HG03060 (cell line): ENCODE data around the gene NDUFA13.

Source experiments
- ATAC-seq: cut with Tn5 transposase; IDR thresholded peaks from one replicate; pipeline ENCODE4 v1.9.1; 2021; ENCODE audit warnings: low read depth, moderate number of reproducible peaks; ENCODE audit not compliant: unreplicated experiment

NDUFA13 gene

DNA sequence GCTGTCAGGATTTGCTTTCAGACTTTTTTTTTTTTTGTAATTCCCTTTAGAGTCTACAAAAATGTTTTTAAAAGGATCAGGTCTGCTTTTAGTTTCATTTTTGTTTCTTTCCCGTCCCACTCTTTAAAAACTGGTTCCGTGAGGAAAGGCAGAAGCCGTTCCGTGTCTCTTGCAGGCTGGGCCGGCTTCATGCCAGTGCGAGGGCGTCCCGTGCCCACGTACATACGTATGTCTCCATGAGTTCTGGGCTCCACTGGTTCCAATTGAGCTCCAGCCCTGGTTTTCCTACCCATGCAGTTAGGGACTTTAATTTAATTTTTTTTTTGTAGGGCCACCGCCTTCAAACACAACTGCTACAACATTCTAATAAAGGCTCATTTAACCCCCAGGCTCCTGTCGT lies 9.4 kb upstream of the NDUFA13 start:
- ATAC-seq, result no peak

DNA sequence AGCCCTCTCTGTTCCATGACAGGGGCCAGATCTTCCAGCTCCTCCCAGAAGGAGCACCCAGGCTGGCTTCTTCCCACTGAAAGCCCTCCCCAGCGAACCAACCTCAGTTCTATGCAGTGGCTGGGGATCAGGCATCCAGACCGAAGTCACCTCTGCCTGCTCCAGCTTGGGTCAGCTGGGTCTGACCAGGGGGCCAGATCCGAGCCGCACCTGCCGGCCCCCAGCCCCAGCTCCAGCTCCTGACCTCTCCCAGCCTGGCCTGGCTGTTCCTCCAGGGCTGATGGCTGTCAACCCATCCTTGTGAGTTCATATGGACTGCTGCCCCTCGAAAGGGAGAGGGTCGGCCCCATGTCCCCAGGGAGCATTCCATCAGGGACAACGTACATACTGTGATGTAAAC lies 8.7 kb upstream of the NDUFA13 start:
- ATAC-seq, result no peak

GRCh38 chr19:19508217-19508616 lies 7.8 kb upstream of the NDUFA13 start:
- no peak for ATAC-seq

- ATAC-seq, result no peak
These were observed 5.6 kb upstream of the NDUFA13 start for GRCh38 chr19:19510432-19510831.

GRCh38 chr19:19513682-19514081 lies 2.3 kb upstream of the NDUFA13 start:
- no peak for ATAC-seq

DNA sequence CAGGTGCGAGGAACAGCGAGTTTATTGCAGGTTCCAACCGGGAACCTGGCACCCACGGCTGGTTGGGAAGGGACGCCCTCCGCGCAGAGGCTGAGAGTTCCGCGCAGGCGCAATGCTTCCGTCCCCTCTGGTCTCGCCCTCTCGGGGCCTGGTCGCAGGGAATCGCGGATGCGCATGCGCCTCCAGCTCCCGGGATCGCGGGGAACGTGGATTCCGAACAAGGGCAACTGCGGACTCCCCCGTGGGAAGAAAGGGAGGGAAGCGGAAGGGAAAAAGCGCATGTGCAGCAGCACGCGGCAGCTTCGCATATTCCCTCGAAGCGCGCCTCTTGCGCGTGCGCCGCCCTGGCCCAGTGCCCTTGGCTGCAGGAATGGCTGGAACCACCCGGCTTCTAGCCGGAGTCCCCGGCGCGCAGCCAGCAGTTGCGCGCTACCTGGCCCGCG lies 1.8 kb upstream of the NDUFA13 start:
- no peak for ATAC-seq

GRCh38 chr19:19514881-19515641 lies 964 bp upstream of the NDUFA13 start, which contains the start of gene TSSK6:
Gene TSSK6 (minus strand): TSS chr19:19515548. CDS start chr19:19515427, 121 bp downstream.
- no peak for ATAC-seq

- no peak for ATAC-seq
These were observed 1.2 kb downstream of the NDUFA13 start for GRCh38 chr19:19517235-19517619.

DNA sequence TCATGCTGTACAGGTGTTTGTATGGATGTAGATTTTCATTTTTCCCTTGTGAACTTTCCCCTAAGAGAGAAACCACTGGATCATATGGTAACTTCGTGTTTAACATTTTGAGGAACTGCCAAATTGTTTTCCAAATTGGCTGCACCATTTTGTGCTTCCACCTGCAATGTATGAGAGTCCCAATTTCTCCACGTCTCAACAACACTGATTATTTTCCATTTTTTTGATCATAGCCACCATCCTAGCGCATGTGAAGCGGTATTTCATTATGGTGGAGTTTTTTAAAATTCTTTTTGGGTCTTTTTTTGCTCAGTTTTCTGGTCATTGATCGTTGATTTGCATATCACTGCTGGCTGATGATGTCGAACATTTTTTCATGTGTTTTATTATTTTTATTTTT lies 5.0 kb downstream of the NDUFA13 start:
- ATAC-seq, result no peak

DNA sequence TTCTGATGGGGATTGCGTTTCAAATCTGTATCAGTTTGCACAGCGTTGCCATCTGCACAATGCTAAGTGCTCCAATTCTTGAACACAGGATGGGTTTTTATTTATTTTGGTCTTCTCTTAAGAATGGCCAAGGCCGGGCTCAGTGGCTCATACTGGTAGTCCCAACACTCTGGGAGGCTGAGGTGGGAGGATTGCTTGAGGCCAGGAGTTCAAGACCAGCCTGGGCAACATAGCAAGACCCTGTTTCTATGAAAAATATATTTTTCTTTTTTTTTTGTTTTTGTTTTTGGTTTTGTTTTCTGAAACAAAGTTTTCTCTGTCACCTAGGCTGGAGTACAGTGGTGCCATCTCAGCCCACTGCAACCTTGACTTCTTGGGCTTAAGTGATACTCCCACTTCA lies 7.2 kb downstream of the NDUFA13 start:
- no peak for ATAC-seq

- ATAC-seq, result no peak
These were observed 8.0 kb downstream of the NDUFA13 start for GRCh38 chr19:19524053-19524452.

DNA sequence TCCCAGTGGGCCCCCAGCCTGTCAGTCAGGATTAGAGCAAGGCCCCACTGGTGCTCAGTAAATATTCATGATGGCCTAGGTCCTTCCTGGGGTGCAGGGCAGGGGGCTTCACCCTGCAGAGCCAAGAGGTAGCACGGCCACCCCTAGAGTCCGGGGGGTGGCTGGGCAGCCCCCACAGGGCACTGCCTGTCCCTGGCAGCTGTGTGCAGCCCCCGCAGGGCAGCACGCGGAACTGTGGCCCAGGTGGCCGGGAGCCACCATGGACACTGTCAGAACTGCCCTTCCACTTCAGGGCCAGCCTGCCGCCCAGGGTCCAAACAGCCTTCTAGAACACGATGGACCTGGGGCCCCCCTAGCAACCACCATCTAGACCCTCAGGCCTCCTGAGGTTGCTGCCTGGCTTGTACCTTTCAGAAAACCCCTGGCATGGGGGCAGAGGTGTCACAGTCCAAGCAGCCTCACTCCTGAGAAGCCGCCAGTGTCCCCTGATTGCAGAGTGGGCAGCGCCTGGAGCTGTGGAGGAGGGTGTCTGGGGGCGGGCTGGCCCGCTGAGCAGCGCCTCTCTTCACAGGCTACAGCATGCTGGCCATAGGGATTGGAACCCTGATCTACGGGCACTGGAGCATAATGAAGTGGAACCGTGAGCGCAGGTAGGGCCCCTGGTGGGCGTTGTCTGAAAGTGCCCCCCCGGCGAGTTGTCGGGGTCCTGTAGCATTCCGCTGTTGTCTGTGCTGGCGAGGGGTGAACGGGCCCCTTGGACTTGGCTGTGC lies 9.8 kb downstream of the NDUFA13 start:
- ATAC-seq, result no peak

DNA sequence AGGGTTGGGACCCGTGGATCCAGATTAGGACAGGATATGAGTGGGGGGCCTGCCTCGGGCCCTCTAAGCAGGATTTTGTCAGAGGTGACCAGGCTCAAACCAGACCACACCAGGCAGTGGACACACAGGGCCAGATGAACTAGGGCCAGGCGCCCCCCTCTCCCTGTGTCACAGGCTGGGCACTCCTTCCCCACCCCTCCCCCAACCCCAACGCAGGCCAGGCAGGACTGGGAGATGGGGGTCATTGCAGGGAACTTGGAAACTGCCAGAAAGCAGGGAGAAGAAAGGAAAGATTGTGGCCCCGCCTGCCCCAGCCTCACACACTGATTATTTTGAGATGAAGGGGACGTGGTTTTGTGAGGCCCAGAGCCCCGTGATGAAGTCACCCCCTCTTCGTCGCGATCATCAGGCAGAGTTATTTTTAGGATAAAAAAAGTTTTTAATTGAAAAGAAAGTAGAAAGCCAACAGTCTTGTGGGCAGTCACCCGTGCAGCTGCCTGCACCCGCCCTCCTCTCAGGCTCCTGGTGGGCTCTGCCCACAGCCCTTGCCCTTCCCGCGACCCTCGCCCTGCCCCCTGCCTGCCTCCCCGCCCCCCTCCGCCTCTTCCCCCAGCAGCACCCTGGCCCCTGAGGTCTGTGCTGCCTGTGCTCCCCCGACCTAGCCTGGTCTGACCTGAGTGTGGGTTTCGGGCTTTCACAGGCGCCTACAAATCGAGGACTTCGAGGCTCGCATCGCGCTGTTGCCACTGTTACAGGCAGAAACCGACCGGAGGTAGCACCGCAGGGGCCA lies 10.8 kb downstream of the NDUFA13 start:
- no peak for ATAC-seq

DNA sequence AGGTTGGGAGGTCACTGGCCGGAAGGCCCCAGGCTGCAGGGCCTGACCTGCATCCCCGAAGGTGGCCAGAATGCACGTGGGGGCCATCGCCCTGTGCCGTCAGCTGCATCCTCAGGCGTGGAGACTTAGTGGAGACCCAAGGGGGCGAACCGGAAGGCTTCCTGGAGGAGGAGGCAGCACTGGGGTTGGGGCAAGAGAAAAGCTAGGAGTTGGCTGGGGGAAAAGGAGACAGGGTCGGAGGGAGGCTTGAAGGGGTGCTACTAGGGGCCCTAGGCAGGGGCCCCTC lies 11.3 kb downstream of the NDUFA13 start:
- ATAC-seq, result no peak

GRCh38 chr19:19527674-19528625 lies 11.9 kb downstream of the NDUFA13 start:
- no peak for ATAC-seq

DNA sequence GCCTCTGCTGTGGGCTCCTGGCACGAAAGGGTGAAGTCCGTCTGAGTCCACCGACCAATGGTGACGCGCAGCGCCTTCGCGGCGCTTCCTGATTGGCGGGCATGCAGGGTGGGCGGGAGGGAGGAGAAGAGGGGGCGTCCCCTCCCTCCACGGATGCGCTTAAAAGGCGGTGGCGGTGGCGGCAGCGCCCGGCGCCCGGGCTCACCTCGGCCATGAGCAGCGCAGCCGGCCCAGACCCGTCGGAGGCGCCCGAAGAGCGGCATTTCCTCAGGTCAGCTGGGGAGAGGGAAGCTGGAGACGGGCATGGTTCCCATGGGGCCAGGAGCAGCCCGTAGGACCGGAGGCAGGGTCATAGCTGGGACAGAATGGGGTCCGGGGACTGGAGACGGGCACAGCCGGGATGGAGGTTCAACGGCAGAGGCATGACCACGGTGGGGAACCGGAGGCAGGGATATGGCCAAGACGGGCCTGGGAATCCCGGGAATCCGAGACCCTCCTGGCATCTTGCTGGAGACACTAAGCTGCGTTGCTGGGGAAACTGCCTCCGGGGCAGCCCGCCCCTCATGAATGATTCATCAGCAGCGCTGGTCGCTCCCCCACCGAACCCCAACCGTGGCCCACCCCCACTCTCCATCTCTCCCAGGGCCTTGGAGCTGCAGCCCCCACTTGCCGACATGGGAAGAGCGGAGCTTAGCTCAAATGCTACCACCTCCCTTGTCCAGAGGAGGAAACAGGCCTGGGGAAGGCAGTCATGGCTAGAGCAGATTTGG lies 12.9 kb downstream of the NDUFA13 start, which contains the start of gene YJEFN3:
Gene YJEFN3 (plus strand): TSS at position 191 of the 770 bp plus-strand sequence. CDS start 22 bp downstream, at position 213.
- no peak for ATAC-seq

- ATAC-seq, result no peak
These were observed 13.9 kb downstream of the NDUFA13 start for GRCh38 chr19:19529783-19530422.

- ATAC-seq, result no peak
These were observed 14.4 kb downstream of the NDUFA13 start for GRCh38 chr19:19530423-19530804.

DNA sequence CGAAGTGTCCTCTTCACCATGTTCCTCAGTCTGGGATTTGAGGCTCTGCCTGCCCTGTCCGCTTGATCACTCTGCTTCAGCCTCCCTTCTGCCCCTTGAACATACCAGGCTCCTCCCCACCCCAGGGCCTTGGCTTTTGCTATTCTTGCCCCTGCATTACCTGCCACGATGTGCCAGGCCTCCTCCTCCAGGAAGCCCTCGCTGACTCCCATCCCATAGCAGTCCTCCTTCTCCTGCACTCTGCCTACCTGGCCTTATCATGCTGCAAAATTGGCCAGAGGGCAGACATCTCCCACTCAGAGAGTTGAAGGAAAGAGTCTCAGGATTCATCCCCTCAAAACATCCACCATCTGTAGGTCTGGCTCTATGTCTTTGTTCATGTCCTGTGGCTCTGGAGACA lies 14.9 kb downstream of the NDUFA13 start:
- no peak for ATAC-seq
